Activated CD4-positive, alpha-beta T cell treated with anti-CD3 and anti-CD28 coated beads, Interleukin-2, amount 50 U/mL, for 24 hours (primary cell): Measurements from ENCODE around the gene CCL14.
"Not testable (repeated sequence)": the region's sequence is repeated elsewhere in the genome, so short reads cannot be mapped to it uniquely, and the experiment has no call there.

Source experiments
- DNase-seq, 2 donors: peaks; one replicate each; pipeline ENCODE4 v3.0.0-alpha.2; 2020; ENCODE audit warnings: low read depth in 1 of 2, low spot score in 1 of 2

The CCL14 gene

DNA sequence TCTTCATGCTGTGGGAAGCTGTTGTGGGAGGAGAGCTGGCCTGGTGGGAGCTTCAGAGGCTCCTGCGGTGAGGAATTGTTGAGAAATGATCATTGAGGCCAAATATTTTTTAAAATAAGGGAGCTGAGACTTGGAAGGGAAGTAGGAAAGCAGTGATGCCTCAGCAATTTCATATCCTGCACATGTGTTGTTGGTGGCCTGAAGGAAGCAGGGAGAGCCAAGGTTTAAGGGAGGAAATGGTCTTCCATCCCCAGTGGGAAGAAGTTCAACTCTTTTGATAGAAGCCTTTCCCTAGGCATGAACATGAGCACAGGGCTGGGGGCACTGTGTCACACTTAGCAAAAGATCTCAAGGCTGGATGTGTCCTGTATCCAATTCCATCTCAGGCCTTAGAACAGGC lies at the start of gene CCL14:
Gene CCL14, minus strand, starts transcription at position 87 of the 400 bp plus-strand sequence. Its CDS starts 80 bp downstream, at position 7.
- no peak for DNase-seq

DNA sequence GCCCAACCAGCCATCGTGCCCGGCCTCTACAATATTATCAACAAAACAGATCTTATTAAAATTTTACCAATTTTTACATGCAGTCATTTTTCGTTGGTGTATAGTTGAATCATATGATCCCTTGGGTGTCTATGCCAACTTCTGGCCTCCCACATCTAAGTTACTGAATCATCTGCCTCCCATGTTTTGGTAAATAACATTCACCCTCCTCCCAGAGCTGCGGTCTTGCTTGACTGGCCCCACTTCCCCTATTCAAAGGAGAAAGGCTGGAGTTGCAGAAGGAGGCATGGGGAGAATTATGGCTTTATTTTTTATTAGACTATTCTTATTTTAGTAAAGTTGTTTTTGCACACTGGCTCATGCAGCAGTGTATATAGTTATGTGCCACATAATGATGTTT lies 49.7 kb upstream of the CCL14 start:
- DNase-seq, result no peak

DNA sequence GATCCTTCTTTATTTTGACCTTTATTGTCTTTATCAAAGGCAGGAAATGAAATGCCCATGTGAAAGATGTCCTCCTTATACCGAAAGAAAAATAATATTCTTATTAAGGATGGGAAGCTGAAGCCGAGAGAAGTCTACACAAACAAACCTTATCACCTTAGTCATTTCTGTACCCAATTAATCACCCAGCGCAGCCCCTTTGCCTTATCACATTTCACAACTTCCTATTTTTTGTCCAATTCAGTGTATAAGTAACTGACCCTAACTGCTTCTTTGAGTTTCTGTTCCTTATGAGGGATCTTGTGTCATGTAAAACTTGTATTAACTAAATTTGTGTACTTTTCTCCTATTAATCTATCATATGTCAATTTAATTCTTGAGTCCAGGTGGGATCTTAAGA lies 47.6 kb upstream of the CCL14 start:
- no peak for DNase-seq

DNA sequence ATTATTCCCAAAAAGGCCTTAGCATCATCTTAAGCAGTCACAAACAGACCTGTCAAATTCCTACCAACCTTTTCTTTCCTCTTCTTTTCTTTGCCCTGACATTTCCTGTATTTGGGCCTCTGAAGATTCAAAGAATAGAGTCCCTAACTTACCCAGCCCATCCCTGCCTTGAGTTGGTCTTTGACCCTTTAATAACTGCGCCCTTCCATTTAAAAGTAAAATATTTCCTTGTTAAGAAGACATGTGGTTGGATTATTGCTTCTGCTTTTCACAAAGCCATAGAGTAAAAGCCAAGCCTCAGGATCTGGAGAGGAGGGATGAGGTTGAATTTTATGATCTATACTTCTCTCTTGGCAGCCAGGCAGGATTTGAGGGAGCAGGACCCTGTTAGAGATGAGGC lies 44.4 kb upstream of the CCL14 start:
- no peak for DNase-seq

DNA sequence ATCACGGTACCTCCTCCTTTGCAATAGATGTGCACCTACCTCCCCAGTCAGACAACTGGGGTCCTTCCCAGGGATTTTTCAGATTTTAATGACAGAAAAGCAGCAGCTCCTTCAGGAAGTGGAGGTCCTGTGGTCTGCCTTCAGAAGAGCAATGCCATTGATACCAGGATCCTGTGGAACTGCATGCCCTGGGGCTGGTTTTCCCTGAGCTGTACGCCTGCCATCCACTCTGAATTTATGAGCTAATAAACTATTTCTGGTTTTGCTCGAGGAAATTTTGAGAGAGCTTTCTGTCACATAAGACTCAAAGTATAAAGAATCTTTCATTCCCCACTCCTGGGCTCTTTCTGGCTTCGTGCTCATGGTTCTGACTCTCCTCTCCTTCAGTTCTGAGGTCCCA lies 41.2 kb upstream of the CCL14 start:
- no peak for DNase-seq

DNA sequence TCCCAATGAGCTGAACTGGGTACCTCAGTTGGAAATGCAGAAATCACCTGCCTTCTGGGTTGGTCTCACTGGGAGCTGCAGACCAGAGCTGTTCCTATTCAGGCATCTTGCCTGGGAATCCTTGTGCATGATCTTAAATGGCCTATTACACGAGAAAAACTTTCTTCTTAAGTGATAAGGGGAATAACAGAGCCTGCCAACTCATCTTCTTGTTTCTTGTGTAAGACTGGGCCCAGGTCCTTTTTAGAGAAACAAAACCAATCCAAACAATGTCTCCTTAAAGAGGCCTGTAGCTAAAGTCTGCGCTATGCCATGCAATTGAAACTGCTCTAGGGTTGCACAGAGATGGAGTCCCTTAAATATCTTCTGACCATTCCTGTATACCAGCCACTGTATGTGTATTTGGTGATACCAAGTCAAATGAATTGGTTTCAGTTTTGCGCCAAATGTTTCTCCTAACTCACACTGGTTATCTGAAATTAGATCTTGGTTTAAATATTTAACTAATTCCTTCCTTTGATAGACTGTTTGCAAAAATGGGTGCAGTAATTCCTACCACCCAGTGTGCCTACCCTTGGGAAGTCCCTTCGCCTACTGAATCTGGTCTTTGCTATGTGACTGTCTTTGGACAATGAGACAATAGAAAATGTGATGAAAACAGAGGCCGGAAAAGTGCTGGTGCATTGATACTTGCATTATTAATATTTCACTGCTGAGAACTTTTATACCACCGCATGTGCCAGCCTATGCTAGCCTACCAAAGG lies 37.8 kb upstream of the CCL14 start:
- no peak for DNase-seq

DNA sequence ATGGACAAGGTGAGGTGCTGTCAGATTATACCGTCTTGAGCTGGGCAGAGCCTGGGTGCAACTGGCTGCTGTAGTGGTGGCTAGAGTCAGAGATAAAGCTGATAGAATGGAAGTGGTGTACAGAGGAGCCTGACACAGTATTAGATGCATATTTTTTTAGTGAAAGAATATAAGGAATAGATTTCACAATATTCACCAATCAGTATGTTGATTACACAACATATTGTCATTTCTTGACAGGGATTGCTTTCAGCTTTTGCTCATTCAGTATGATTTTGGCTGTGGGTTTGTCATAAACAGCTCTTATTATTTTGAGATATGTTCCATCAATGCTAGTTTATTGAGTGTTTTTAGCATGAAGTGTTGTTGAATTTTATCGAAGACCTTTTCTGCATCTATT lies 32.9 kb upstream of the CCL14 start:
- no peak for DNase-seq

DNA sequence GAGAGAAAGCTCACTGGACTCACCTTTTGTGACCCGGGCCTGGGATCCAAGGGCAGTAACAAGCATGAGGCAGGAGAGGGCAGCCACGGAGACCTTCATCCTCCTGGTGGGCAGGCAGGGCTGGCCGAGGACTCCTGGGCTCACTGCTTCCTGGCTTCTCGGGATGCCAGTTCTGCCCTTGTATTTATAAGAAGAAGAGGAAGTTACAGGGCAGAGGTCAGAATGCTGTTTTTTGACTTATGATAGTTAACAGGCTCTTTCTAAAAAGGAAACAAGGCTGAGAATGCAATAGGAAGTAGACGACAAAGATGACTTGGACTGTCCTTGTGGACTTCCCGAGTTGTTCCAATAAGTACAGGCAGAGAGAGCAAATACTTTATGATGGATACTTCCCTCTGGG lies 31.3 kb upstream of the CCL14 start, which contains the start of gene CCL23:
Gene CCL23, minus strand, starts transcription at position 174 of the 400 bp plus-strand sequence. Its CDS starts 75 bp downstream, at position 99.
- DNase-seq, result no peak

DNA sequence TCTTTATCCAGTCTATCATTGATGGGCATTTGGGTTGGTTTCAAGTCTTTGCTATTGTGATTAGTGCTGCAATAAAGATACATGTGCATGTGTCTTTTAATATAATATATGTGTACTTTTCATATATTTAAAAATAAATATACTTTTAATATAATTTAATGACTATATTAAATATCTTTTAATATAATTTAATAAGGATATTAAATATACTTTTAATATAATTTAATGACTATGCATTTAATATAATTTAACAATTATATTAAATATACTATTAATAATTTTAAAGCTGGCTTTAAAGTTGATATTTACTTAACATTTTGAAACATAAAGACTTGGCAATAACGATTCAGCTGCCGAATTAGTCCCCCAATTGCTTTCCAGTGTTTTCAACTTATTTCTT lies 30.0 kb upstream of the CCL14 start:
- no peak for DNase-seq

DNA sequence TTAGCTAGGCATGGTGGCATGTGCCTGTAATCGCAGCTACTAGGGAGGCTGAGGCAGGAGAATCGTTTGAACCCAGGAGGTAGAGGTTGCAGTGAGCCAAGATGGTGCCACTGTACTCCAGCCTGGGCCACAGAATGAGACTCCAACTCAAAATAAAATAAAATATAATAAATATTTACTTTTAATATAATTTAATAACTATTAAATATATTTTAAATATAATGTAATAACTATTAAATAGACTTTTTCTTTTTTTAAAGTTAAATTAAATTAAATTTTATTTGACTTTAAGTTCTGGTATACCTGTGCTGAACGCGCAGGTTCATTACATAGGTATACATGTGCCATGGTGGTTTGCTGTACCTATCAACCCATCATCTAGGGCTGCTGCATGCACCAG lies 29.4 kb upstream of the CCL14 start:
- DNase-seq, result not testable (repeated sequence)

DNA sequence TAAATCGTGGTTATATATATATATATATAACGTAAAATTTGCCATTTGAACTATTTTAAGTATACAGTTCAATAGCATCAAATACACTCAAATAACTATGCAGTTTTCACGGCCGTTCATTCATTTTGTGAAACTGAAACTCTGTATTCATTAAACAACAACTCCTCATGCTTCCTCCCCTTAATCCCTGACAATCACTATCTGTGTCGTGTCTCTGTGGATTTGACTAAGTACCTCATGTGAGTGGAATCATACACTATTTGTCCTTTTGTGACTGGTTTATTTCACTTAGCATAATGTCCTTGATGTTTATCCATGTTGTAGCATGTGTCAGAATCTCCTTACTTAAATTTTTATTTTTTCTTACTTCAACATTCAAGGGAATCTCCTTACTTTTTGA lies 28.4 kb upstream of the CCL14 start:
- no peak for DNase-seq

DNA sequence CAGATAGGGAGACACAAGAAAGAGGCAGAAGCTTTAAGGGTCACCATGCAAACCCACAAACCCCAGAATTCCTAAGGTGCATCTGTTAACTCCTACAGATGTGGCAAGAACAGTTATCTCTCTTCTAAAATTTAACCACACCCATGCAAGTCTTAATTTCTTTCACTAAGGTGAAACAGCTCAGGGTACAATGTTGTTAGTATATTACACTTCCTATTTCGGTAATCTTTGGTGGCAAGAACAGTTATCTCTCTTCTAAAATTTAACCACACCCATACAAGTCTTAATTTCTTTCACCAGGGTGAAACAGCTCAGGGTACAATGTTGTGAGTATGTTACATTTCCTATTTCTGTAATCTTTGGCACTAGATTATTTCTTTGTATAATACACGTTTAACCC lies 24.7 kb upstream of the CCL14 start:
- no peak for DNase-seq

DNA sequence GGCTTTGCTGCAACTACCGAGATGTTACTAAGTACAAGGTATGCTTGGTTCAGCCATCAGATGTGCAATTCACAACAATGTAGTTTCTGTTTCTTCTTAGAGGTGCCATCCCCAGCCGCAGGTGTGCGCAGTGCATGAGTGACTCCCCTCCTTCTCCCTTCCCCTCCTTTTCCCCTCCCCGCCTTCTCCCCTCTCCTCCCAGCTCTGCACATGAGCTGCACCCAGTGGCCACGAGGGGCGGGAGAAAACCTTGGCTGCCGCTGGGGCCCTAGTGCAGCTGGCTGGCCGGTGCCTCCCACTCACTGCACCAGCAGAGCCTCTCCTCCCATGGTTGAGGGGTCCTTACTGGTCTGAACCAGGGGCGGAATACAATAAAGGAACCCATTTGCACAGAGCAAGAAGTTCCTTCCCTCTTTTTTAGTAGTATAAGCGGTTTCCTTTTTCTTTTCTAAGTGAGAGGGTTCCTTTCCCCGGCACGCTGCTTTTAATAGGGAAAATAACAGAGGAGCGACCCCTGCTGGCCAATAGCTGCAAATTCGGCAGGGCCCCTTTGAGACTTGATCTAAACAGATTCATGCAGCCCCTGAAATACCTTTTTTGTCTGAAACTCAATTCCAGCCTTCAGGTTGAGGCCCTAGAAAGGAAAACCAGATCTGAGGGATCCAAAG lies 22.6 kb upstream of the CCL14 start:
- no peak for DNase-seq

DNA sequence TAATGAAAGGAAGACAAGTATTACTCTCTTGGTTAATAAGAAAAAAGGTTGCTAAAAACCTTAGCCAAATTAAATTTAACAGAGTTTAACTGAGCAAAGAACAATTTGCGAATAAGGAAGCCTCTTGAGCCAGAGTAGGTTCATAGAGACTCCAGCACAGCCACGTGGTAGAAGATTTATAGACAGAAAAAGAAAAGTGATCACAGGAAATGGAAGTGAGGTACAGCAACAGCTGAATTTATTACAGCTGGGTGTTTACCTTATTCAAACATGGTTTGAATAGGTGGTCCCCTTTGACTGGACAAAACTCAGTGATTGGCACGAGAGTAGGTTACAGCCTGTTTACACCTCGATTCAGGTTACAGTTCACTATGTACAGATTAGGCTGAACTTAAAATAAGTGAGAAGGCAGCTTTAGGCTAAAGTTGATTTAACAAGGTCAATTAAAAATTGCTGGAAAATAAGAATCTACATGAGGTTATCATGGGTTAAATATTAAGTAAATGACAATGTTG lies 18.1 kb upstream of the CCL14 start:
- no peak for DNase-seq

DNA sequence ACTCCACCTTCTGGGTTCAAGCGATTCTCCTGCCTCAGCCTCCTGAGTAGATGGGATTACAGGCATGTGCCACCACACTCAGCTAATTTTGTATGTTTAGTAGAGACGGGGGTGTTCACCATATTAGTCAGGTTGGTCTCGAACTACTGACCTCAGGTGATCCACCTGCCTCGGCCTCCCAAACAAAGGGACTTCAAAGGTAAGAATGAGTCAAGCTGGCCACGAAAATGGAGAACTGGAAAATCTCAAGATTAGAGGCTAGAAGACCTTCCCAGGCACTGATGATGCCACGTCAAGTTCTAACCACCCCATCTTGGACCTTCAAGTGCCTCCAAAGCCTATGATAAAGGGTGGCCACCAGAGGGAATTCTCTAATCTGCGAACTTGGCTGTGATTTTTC lies 16.1 kb upstream of the CCL14 start:
- DNase-seq, result no peak

DNA sequence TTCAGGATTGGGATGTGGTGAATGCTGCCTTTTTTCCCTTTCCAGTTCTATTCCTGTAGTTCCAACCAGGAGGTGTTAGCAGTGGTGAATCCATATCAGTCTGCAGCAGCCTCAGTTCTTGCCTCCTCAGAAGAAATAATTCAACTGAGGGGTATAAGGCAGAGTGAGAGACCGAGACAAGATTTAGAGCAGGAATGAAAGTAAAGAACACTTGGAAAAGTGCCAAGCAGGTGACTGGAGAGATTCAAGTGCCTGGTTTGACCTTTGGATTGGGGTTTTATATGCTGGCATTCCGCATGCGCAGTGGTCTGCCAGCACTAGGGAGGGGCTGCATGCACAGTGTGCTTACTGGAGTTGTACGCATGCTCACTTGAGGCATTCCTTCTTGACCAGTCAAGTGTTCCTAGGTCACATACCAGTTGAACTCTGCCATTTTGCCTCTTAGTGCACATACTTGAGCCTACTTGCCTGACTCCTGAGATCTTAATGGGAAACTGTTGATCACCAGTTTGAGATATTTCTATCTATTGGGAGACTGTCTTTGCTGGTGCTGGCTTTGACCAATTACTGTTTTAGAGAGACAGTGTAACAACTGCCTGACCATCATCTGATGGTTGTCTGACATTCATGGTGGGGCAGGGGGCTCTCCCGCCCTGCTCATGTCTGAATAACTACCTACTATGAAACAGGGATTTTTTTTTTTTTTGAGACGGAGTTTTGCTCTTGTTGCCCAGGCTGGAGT lies 15.5 kb upstream of the CCL14 start:
- no peak for DNase-seq

DNA sequence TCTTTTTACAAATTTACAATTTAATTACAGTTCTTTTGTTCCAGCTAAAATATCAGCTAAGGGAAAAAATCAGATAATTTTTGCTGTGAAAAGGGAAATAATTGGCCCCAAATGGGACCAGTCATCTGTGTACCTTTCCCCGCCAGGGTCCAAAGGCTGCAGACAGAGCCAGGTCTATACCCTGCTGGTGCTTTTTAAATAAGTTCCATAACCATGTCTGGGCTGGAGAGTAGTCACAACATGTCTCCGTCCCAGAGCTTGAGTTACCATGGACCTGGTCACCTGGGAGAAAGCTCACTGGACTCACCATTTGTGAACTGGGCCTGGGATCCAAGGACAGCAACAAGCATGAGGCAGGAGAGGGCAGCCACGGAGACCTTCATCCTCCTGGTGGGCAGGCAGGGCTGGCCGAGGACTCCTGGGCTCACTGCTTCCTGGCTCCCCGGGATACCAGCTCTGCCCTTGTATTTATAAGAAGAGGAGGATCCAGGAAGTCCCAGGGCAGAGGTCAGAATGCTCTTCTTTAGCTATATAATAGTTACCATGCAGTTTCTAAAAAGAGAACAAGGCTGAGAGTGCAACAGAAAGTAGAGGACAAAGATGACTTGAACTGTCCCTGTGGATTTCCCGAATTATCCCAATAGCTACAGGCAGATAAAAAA lies 14.7 kb upstream of the CCL14 start, which contains the start of gene CCL15:
Gene CCL15, minus strand, starts transcription at position 444 of the 662 bp plus-strand sequence. Its CDS starts 61 bp downstream, at position 383.
- no peak for DNase-seq

DNA sequence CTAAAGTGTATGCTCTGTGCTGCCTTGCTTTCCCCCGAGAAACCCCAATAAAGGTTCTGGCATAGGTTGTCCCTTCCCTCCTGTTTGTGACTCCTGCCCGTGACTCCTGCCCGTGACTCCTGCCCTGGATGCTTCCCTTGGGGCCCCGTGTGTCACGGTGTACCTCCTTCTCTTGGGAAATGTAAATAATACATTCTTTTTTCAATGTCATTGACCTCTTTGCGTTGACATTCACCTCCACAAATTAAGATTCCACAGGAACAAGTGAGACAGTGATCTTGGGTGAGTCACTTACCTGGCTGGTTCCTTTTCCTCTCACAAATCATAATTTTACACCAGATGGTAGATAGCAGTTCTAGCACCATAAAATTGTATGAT lies 14.2 kb upstream of the CCL14 start:
- no peak for DNase-seq

DNA sequence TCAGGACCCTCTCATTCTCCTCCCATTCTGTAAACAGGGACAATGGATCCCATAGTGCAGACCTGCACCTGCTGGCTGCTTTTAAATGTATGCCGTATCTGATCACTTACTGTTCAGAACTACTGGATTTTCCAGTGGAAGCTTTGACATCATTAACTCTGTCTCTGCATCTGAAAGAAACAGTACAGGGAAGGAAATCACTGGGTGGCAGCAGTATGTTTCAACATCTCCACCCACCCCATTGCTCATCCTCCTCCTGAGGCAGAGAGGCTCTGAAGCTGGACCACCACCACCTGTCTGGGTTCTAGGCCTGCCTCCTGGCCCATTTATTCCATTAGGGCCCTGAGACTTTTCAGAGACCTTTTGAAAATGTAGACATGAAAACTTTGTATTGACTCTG lies 12.2 kb upstream of the CCL14 start:
- DNase-seq, result no peak

DNA sequence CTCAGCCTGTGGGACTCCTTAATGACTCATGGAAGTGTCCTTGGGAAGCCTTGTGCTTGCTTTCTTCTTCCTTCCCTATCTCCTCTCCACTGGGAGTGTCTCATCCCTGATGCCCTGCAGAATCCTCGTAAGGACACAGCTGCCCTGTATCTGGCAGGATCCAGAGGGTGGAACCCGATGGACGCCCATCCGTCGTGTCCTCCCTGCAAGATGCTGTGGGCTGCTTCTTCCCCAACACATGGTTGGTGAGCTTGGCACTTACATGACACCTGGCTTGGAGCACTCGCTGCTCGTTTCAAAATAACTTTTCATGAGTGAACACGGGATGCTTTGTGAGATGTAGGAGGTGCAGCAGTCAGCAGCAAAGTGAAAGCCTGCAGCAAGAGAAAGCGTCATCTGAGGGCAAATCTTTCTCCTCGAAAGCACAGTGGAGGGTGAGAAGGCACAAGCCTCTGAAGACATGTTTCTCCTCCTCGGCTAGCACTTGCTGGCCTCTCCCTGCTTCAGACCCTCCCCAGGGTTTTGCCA lies 11.6 kb upstream of the CCL14 start:
- DNase-seq, result no peak

DNA sequence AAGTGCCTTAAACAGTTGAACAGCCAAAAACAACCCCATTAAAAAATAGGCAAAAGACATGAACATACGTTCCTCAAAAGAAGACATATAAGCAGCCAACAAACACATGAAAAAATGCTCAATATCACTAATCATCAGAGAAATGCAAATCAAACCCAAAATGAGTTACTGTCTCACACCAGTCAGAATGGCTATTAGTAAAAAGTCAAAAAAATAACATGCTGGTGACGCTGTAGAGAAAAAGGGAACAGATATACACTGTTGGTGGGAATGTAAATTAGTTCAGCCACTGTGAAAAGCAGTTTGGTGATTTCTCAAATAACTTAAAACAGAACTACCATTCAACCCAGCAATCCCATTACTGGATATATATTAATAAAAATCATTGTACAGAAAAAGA lies 8.8 kb upstream of the CCL14 start:
- not testable (repeated sequence) for DNase-seq
